HG02588 (cell line): ENCODE measurements around the gene DHRS7.

Experiments used
- ATAC-seq: cut with Tn5 transposase; IDR thresholded peaks from one replicate; pipeline ENCODE4 v1.9.1; 2021; ENCODE audit warnings: mild to moderate bottlenecking, moderate library complexity; ENCODE audit not compliant: unreplicated experiment

The DHRS7 gene

DNA sequence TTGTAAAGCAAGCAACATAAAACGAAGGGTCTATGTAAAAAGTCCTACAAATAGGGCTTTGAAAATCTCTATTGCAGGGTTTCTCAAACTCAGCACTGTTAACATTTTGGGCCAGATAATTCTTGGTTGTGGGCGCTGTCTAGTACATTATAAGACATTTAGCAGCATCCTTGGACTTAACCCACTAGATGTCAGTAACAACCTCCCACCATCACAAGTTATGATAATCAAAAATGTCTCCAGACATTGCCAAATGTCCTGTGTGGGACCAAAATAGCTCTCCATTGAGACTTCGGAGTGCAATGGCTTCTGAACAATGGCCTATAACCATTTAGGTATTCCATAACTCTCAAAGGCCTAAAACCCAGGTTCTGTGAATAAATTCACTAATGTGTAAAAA, 22.9 kb upstream of the DHRS7 start:
- no peak for ATAC-seq

DNA sequence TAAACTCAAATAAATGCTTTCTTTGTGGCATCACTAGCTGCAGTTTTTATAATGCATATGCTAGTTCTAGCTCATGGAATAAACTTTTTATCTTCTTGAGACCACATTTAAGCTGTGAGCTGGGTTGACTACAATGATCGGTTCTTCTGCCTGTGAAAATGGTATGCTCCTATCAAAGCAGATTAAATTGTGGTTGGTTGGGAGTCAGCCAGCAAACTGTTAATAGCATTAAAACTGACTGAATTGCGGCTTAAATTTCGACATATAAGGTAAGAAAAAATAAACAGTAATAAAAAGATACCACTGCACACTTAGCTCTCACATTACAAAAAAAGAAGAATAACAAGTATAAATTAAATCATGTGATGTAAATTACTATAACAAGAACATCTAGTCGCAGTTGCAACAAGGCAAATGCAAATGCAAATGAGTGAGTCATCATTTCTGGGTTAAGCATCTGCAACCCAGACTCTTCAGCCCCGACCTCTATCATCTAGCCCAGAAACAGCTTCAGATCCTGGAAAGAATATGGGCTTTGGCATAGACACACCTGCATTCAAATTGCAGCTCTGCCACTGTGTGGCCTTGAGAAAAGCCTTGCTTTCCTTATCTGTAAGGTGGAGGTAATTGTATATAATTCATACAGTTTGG, 19.8 kb upstream of the DHRS7 start:
- ATAC-seq, result no peak

- peak; percentile 46 for ATAC-seq
Measured at GRCh38 chr14:60184146-60184904, 19.1 kb upstream of the DHRS7 start.

DNA sequence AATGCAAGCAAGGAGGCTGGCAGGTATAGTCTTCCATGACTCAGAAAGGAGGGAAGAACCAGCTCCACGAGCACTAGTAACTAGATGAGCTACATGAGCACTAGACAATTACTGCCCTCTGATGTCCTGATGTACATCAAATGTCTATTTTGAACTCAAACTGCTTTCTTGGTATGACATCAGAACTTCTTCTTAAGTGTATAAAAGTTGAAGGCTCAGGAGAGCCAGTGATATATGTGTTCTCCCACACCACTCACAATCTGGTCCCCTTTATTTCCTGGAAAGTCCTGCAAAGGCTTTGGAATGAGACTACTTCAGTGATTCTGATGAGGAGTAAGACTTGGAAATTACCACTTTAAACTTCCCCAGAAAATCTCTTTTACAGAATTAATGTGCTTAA, 18.5 kb upstream of the DHRS7 start:
- peak; percentile 56 for ATAC-seq

DNA sequence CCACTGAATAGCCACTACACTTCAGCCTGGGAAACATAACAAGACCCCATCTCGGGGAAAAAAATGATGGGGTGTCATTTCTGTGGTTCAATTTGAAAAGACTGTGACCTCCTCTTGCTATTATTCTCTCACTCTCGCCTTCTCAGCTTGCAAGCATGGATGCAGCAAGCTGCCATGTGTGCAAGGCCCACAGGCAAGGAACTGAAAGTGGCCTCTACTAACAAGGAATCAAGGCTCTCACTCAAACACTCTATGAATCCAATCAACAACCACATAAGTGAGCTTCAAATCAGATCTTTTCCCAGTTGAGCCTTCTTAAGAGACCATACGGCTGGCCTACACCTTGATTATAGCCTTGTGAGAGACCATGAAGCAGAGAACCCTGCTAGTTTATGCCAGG, 17.9 kb upstream of the DHRS7 start:
- peak; percentile 31 for ATAC-seq

- ATAC-seq, result no peak
Measured at GRCh38 chr14:60179431-60179869, 14.3 kb upstream of the DHRS7 start.

GRCh38 chr14:60178820-60179219, 13.6 kb upstream of the DHRS7 start:
- no peak for ATAC-seq

GRCh38 chr14:60178164-60178563, 13.0 kb upstream of the DHRS7 start:
- no peak for ATAC-seq

DNA sequence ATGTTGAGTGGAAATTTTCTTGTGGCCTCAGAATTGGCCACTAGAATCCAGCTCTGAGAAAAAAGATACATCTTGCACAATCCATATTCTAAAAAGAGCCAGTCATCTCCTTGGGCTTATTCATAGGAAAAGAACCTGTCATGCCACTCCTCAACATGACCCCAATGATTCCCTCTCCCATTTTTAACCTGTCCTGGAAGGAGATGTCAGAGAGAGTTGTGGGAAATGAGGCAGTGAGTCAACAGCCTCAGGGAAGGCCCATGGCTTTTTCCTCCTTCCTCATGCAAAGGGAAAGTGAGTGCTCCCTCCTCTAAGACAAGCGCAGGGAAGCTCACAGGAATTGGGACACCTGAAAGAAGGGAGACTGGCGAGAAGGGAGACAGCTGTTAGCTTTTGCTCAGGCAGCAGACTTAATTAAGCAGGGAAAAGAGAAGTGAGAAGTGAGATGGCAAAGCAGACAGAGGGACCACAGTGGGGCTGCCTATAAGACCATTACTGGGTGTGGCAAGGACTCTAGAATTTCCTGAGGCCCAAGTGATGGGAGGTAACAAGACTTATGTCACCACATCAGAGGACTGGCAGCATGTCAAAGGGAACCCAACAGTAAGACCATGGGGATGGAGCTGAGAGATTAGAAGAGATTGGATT, 10.2 kb upstream of the DHRS7 start:
- ATAC-seq, result no peak

- no peak for ATAC-seq
Measured at GRCh38 chr14:60174352-60175254, 9.4 kb upstream of the DHRS7 start.

DNA sequence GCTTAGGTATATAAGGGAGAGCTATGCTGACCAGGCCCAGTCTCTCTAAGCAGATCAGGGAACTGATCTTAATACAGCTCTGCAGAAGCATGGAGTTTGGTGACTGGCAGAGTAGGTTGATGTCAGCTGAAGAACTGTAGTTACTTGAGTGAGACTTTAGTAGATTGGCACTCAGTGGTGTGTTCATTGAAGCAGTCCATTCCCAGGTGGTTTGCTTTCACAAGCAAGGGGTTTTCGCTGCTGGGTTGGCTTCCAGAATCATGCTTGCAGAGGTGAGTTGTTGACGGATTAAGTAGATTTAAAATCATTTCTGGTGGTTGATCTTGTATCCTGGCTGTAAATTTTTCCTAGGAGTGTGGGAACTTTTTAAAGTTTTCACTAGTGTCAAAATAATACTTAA, 6.5 kb upstream of the DHRS7 start:
- no peak for ATAC-seq

DNA sequence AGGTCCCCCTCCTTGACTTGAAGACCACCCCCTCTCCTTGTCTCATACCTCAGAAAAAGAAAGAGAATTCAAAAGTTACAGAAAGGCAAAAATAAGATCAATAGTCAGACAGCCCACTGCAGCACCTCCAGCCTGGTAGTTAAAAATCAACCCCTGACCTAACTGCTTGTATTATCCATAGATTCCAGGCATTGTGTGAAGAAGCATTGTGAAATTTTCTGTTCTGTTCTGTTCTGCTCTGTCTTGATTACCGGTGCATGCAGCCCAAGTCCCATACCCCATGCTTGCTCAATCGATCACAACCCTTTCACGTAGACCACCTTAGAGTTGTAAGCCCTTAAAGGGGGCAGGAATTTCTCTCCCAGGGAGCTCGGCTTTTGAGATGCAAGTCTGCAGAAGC, 5.8 kb upstream of the DHRS7 start:
- ATAC-seq, result no peak

GRCh38 chr14:60169722-60170121, 4.5 kb upstream of the DHRS7 start:
- no peak for ATAC-seq

- no peak for ATAC-seq
Measured at GRCh38 chr14:60166142-60166541, 944 bp upstream of the DHRS7 start.

DNA sequence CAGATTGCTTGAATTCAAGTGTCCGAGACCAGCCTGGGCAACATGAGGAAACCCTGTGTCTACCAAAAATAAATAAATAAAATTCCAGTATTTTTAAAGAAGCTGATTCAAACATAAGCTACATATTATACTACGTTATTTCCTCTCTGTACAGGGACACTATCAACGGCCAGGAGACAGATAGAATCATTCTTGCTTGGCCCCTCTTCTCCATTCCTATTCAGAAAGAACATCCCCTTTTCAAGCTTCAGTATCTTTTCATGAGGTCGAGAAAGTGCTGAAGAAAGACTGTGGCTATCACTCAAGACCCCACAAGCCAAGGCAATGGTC, 314 bp upstream of the DHRS7 start:
- ATAC-seq, result no peak

DNA sequence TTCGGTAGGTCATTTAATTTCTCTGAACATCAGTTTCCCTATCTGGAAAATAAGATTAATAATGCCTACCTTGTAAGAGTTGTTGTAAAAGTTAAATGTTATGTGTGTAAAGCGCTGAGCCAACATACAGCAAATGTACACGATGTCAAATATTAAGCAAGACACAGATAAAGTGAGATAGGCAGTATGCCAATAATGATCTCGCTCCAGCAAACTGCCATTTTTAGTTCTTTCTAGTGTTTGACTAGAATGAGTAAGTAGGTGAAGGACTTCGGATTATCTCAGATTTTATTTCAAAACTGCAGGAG, 840 bp downstream of the DHRS7 start:
- ATAC-seq, result no peak

DNA sequence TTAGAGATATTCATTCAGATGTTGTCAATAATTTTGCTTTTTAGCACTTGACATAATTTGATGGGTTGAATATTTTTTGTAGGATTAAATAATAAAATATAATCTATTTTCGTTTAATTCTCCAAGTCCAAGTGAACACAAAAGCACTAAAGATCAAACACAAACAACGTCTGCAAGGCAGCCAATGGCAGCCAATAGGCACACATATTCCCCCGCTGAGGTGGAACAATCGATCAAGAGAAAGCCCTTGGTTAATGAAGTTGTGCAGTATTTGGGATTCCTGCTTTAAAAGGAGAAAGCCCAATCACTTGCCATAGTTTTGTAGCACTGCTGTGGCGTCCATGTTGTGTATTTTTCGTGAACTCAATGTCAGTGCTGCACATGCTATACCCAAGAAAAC, 1.5 kb downstream of the DHRS7 start:
- no peak for ATAC-seq

DNA sequence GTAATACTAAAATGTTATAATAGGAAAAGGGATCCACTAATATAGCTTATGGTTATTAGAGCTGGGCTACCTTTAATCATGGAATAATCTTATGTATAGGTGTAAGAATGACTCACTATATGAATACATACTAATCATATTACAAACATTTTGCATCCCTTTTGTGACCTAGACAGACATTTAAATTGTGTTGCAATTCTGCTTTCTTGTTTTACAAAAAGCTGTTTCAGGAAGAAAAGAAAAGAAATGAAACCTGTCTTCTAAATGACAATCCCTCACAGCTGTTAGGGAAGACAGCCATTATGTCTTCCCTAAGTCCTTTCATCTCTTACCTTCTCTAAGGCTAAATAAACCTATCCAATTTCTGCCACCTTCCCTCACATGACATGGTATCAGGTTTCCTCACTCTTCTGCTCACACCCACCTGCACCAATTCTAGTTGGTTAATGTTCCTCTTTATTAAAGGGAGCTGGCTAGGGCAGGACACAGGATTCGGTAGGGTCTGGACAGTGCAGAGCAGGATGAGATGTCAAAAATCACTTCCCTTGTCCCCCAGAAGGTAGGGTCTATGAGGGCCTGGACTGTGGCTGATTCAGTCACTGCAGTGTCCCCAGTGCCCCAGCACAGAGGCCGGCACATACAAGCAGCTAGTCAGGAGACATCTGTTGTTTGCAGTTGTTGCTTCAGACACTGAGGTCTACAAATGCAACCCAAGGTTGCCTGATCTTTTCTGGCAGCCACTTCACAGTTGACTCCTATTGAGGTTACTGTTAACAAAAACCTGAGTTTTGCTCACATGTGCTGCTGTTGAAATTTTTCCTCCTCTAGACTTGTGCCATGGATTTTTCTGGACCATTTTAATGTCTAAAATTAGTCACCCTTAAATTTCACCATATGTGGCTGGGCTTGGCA, 3.7 kb downstream of the DHRS7 start:
- no peak for ATAC-seq

- ATAC-seq, result no peak
Measured at GRCh38 chr14:60160422-60160821, 4.8 kb downstream of the DHRS7 start.

- ATAC-seq, result no peak
Measured at GRCh38 chr14:60154671-60155070, 10.5 kb downstream of the DHRS7 start.
